ENCODE results near the gene FANCI.

The FANCI gene

GRCh38 chr15:89243691-89244573 lies at the start of gene FANCI:
TSS of gene FANCI (plus strand) at chr15:89243979. CDS start at chr15:89247648, 3,669 bp downstream.
- DNase-seq, result peak; percentile 98

- no peak for DNase-seq
Measured at GRCh38 chr15:89194608-89195007, 49.2 kb upstream of the FANCI start.

GRCh38 chr15:89195836-89196235 lies 47.9 kb upstream of the FANCI start:
- DNase-seq, result no peak

GRCh38 chr15:89196241-89196640 lies 47.5 kb upstream of the FANCI start:
- DNase-seq, result no peak

DNA sequence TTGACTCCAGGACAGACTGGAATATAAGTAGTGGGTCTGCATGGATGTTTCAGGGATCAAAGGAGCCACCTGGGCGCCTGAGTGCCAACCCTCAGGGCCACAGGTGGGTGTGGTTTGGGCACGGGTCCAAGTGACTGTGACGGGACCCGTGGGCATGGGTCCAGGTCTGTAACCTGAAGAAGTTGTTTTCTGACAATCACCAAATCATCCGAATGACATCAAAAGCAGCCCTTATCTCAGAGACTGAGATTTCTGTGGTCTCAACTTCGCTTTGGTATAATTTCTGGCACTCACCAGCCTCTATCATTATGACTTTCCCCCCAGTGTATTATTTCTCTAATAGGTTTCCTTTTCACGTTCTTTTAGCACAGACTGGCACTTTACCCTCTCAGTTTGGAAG lies 46.8 kb upstream of the FANCI start:
- DNase-seq, result no peak

- no peak for DNase-seq
Measured at GRCh38 chr15:89197503-89197971, 46.2 kb upstream of the FANCI start.

DNA sequence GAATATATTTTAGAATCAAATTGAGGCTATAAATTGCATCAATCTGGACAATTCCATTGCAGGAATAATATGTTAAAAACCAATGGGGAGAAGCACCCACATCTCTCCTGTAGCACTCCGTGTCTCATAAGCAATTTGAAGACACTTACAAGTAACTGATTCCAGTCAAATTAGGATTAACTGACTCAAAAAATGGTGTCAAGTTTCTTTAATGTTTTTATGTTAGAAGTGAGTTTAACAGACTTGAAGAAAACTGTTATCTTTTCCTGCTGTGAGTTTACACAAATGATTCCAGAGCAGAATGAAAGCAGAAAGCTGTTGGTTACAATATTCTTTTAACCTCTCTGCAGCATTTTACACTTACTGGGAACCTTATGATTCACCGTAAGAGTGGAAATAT lies 45.6 kb upstream of the FANCI start:
- DNase-seq, result no peak

GRCh38 chr15:89198934-89199333 lies 44.8 kb upstream of the FANCI start:
- DNase-seq, result no peak

DNA sequence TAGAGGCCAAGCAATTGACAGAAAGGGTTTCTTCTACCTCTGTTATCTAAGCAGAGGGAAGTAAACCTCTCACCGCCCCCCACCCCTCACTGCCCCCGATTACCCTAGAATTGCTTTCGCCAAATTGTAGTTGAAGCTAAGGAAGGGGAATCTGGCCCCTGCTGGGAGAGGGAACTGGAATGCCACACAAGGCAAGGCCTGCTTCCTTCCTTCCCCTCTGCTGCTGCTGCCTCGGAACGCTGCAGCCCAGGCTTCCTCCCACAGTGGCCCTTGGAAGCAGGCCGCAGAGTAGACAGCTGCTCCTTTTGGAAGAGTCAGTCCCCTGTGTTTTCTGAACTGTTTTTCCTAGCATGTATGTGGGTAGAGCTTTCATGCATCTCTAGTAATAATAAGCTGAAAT lies 44.0 kb upstream of the FANCI start:
- DNase-seq, result no peak

DNA sequence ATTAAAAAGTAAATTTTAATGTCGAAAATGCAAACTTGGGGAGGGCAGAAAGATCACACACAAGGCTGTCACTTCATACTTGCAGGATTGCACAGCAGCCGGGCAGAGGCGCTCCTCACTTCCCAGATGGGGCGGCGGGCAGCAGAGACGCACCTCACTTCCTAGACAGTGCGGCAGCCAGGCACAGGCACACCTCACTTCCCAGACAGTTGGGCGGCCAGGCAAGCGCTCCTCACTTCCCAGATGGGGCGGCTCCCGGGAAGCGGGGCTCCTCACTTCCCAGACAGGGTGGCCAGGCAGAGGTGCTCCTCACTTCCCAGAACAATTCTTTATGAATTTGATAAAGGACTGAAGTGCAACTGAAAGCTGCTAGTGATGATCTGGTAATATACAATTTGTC lies 43.6 kb upstream of the FANCI start:
- no peak for DNase-seq

GRCh38 chr15:89201465-89202005 lies 42.2 kb upstream of the FANCI start:
- no peak for DNase-seq

- peak; percentile 55 for DNase-seq
Measured at GRCh38 chr15:89203705-89204273, 40.0 kb upstream of the FANCI start.

DNA sequence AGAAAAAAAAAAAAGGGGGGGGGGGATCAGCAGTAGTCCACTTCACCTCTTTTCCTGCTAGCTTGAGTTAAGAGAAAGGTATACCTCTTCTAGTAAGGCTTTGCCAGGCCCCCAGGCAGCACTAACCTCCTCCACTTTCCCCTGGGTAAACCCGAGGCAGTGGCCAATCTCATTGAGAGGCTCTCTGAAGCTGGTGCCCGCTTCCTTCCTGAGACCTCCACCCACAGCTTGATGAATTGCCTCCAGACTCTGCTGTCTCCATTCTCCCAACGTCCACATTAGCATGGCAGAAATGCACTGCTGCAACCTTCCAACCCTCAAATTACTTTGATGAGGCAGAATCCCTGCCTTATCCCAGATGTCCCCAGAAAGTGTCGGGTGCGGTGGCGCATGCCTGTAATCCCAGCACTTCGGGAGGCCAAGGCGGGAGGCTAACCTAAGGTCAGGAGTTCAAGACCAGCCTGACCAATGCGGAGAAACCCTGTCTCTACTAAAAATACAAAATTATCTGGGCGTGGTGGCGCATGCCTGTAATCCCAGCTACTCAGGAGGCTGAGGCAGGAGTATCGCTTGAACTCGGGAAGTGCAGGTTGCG lies 37.7 kb upstream of the FANCI start:
- peak; percentile 51 for DNase-seq

DNA sequence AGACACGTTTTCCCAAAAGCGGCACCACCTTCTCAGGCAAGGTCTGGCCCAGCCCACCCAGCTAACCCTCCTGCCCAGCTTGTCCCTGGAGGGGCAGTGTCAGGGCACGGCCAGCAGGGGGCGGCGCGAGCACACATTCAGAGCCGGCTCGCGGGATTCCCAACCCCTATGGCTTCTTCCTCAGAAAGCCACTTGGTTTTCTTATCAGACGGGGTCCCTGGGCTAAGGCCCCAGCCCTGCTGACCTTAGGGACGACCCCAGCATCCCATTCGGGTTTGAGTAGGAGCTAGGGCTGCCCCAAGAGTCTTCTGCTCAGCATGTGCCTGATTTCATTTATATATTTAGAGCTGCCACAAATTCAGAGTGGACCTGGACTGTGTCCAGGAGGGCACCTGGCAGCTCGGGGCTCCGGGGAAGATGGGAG lies 36.9 kb upstream of the FANCI start:
- peak; percentile 85 for DNase-seq

DNA sequence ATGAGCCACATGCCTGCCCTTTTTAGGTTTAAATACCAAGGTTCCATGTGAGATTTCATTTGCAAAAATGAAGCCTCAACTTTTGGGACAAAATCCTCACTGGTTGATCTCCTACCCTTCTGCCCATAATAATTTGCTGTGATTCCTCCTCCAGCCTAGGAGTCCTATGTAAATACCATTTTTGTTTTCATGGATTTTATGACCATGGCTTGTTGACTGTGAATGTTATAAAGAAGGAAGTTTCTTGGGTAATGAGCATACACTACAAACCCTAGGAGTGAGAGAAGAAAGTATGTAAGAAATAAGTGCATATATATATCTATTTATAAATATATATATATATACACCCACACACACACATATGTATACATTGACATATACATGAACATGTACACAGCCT lies 35.5 kb upstream of the FANCI start:
- no peak for DNase-seq

GRCh38 chr15:89209057-89209456 lies 34.7 kb upstream of the FANCI start:
- DNase-seq, result no peak

- no peak for DNase-seq
Measured at GRCh38 chr15:89211678-89212170, 32.1 kb upstream of the FANCI start.

DNA sequence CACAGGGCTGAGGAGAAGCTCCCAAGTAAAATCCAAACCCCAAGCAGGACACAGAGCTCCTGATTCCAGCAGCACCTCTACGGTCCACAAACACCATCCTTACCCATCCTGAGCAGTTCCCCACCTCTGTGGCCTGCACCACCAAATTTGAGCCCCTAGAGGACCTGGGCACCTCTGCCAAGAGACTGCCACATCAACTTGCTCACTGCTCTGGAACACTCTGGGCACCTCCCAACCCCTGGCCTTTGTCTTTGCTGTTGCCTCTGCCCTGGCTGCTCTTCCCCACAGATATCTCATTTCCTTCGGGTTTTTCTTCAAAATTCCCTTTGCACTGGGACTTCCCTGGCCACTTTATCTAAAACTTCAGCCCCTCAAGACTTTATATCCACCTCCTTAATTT lies 28.2 kb upstream of the FANCI start:
- no peak for DNase-seq

GRCh38 chr15:89217031-89217430 lies 26.7 kb upstream of the FANCI start:
- DNase-seq, result no peak

DNA sequence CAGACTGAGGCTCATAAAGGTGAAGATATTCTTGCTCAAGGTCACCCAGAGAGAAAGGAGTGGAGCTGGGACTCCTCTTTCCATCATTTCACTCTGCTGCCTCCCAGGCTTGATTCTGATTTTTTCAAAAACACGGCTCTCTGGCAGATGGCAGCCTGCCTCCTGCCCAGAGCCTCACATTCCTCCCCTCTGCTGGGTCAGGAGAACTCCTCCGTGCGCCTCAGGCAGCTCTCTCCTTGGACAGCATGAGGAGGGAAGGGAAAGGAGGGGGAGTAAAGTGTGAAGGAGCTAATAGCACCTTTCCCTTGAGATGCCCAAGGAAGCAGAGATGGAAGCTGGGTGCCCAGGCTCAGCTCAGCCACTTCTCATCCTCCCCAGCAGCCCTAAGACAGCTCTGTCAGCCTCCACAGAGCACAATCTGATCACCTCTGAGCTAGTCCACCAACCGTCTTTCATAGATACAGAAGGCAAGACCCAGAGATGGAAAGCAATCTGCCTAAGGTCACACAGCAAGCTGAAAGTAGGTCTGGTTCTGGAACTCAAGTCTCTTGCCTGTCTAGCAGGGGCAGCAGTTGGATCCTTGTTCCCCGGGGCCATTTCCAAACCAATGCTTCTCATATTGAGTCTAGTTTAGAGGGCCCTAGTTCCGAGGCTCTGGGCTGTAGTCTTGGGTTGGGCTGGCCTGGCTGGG lies 25.9 kb upstream of the FANCI start:
- DNase-seq, result no peak

DNA sequence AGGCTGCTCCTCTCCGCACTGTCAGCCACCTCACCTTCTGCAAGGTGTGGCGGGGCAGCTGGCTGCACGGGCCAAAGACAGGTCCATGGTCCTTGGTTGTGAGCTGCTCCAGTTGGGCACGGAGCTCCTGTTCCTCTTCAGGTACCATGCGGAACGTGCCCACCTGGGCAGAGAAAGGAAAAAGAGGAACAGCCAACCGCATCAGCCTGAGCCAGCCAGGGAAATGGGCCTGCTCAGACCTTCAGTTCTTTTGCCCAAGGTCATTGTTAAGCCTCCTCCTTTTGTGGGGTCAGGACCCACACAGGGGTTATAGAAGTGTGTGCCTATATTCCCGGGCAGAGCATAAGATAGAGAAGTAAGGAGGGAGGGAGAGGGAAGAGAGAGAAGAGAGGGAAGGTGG lies 25.2 kb upstream of the FANCI start:
- no peak for DNase-seq

GRCh38 chr15:89221543-89221942 lies 22.2 kb upstream of the FANCI start, which contains the start of gene RLBP1:
TSS of gene RLBP1 (minus strand) at chr15:89221579. CDS start at chr15:89218975, 2,604 bp downstream.
- no peak for DNase-seq

- no peak for DNase-seq
Measured at GRCh38 chr15:89225588-89225987, 18.2 kb upstream of the FANCI start.

Data from hematopoietic multipotent progenitor cell treated with erythropoietin and hydrocortisone succinate and interleukin-3 and kit ligand, for 4 days (in vitro differentiated cells).